ENCODE results near the gene TM7SF3.
"Not testable (repeated sequence)": the region's sequence is repeated elsewhere in the genome, so short reads cannot be mapped to it uniquely, and the experiment has no call there.

The TM7SF3 gene

GRCh38 chr12:26961803-26962202 lies 52.4 kb downstream of the TM7SF3 start:
- Histone ChIP-seq H3K36me3 (peaks cover 30% of the 10 kb centered on the region), H3K4me3 (ENCODE audit: low read depth, low read length) (no peak overlapping the region), H3K9me3 (no peaks in the 10 kb centered on the region), H3K27me3 (no peaks in the 10 kb centered on the region; the same call in 1 of the 2 replicates), H3K4me1 (no peaks in the 10 kb centered on the region)
- TF ChIP-seq, protein P1, sequence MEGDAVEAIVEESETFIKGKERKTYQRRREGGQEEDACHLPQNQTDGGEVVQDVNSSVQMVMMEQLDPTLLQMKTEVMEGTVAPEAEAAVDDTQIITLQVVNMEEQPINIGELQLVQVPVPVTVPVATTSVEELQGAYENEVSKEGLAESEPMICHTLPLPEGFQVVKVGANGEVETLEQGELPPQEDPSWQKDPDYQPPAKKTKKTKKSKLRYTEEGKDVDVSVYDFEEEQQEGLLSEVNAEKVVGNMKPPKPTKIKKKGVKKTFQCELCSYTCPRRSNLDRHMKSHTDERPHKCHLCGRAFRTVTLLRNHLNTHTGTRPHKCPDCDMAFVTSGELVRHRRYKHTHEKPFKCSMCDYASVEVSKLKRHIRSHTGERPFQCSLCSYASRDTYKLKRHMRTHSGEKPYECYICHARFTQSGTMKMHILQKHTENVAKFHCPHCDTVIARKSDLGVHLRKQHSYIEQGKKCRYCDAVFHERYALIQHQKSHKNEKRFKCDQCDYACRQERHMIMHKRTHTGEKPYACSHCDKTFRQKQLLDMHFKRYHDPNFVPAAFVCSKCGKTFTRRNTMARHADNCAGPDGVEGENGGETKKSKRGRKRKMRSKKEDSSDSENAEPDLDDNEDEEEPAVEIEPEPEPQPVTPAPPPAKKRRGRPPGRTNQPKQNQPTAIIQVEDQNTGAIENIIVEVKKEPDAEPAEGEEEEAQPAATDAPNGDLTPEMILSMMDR (IDR thresholded peaks at IDR 0.05; ENCODE audit: low read depth, low read length) = no peak
- DNase-seq = no peak

GRCh38 chr12:26961391-26961790 lies 52.8 kb downstream of the TM7SF3 start:
- H3K9me3 ChIP-seq; H3K4me3 ChIP-seq (ENCODE audit: low read depth, low read length); H3K4me1 ChIP-seq; DNase-seq; H3K27me3 ChIP-seq: not testable (repeated sequence)
- H3K36me3 ChIP-seq = peaks cover 30% of the 10 kb centered on the region

GRCh38 chr12:26954027-26954426 lies 60.2 kb downstream of the TM7SF3 start:
- H3K36me3 ChIP-seq = peaks cover 10% of the 10 kb centered on the region
- TF ChIP-seq, protein P1 (IDR thresholded peaks at IDR 0.05; ENCODE audit: low read depth, low read length) = no peak
- no peak overlapping the region for H3K4me3 ChIP-seq (ENCODE audit: low read depth, low read length)
- no peaks in the 10 kb centered on the region for H3K4me1 ChIP-seq
- H3K9me3 ChIP-seq = no peaks in the 10 kb centered on the region
- no peak for DNase-seq
- H3K27me3 ChIP-seq = no peaks in the 10 kb centered on the region

GRCh38 chr12:26953447-26953846 lies 60.7 kb downstream of the TM7SF3 start:
- Histone ChIP-seq H3K36me3 (peaks cover 10% of the 10 kb centered on the region), H3K27me3 (no peaks in the 10 kb centered on the region), H3K9me3 (no peaks in the 10 kb centered on the region), H3K4me3 (ENCODE audit: low read depth, low read length) (no peak overlapping the region), H3K4me1 (no peaks in the 10 kb centered on the region)
- no peak for DNase-seq
- TF ChIP-seq, protein P1 (IDR thresholded peaks at IDR 0.05; ENCODE audit: low read depth, low read length) = no peak

DNA sequence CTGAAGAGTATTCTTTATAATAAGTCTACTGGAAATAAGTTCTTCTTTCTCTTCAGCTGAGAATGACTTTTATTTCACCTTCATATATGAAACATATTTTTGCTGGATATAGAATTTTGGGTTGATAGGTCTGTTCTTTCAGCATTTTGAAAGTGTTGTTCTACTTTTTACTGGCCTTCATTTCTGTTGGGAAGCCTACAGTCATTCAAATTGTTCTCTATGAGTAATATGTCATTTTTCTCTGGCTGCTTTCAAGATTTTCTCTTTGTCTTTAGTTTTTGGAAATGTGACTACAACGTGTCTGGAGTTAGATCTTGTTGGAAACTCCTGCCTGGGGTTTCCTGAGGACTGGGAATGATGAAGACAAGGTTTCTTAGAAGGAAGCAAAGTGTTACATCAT lies 65.9 kb downstream of the TM7SF3 start:
- Histone ChIP-seq H3K27me3 (no peaks in the 10 kb centered on the region), H3K36me3 (no peaks in the 10 kb centered on the region), H3K4me3 (ENCODE audit: low read depth, low read length) (no peak overlapping the region), H3K9me3 (no peaks in the 10 kb centered on the region), H3K4me1 (no peaks in the 10 kb centered on the region)
- TF ChIP-seq, protein P1 (IDR thresholded peaks at IDR 0.05; ENCODE audit: low read depth, low read length) = no peak
- no peak for DNase-seq

DNA sequence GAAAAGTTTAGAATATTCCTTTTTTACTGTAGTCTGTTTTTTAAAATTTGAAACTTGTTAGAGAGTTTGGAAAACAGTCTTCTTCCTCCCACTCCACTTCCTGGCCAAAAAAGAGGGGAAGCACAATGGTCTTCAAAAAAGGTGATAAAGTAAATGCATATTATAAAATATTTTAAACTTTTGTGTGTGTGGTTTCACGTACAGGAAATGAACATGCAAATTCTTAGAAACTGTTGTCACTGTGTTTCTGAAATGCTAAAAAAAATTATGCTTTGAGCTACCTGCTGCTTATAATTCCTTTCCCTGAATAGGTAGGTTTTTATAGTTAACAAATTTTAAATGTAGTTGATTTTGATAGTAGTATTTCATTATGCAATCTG lies 73.0 kb downstream of the TM7SF3 start:
- TF ChIP-seq, protein P1 (IDR thresholded peaks at IDR 0.05; ENCODE audit: low read depth, low read length) = no peak
- H3K36me3 ChIP-seq = no peaks in the 10 kb centered on the region
- no peaks in the 10 kb centered on the region; the same call in 1 of the 2 replicates for H3K4me1 ChIP-seq
- no peaks in the 10 kb centered on the region for H3K9me3 ChIP-seq
- H3K27me3 ChIP-seq = no peaks in the 10 kb centered on the region
- H3K4me3 ChIP-seq (ENCODE audit: low read depth, low read length) = no peak overlapping the region
- DNase-seq = no peak
